ENCODE measurements around the gene GGNBP2.
"Not testable (repeated sequence)": the region's sequence is repeated elsewhere in the genome, so short reads cannot be mapped to it uniquely, and the experiment has no call there.

GGNBP2 gene

GRCh38 chr17:36605028-36605427 is 60.3 kb downstream of the GGNBP2 start:
- not testable (repeated sequence) for DNase-seq

- no peak for DNase-seq
Observed at GRCh38 chr17:36608280-36608679, 63.6 kb downstream of the GGNBP2 start.

GRCh38 chr17:36608794-36609497 is 64.2 kb downstream of the GGNBP2 start:
- DNase-seq = peak; percentile 19

GRCh38 chr17:36609498-36609862 is 64.8 kb downstream of the GGNBP2 start:
- no peak for DNase-seq

GRCh38 chr17:36610474-36610873 is 65.8 kb downstream of the GGNBP2 start:
- no peak for DNase-seq

DNA sequence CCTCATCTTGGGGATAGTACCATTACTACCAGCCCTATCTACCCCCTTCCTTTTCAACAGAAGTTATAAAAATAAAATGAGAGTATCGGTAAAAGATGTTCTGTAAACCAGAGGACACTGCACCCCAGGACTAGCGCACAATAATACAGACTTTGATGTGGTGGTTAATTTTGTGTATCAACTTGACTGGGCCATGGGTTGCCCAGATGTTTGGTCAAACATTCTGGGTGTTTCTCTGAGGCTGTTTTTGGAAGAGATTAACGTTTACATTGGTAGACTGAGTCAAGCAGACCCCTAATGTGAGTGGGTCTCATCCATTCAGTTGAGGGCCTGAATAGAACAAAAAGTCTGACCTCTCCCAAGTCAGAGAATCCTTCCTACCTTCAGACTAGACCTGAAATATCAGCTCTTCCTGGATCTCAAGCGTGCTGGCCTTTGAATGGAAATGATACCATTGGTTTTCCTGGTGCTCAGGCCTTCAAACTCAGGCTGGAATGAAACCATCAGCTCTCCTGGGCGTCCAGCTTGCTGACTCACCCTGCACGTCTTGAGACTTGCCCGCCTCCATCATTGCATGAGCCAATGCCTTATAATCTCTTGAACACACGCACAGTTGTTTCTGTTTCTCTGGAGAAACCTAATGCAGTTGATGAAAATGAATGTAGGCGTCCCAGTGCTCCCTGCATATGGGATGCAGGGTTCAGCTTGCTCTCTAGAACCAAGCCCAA is 66.8 kb downstream of the GGNBP2 start:
- DNase-seq = no peak

DNA sequence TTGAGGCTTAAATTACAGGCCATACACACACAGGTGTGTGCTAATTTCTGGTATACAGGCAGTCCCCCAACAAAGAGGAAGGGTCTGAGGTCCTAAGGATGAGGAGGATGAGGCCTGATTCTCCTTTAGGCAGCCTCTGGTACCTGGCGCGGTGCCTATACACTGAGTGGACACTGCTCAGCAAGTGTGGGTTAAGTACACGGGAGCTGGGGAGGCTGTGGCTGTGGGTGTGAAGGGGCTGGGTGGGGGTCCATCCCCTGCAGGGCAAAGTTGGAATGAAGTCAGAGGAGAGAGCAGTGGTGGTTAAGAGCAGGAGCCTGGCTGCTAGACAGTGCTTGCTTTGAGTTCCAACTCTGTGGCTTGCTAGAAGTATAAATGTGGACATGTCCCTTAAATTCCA is 67.6 kb downstream of the GGNBP2 start:
- no peak for DNase-seq

DNA sequence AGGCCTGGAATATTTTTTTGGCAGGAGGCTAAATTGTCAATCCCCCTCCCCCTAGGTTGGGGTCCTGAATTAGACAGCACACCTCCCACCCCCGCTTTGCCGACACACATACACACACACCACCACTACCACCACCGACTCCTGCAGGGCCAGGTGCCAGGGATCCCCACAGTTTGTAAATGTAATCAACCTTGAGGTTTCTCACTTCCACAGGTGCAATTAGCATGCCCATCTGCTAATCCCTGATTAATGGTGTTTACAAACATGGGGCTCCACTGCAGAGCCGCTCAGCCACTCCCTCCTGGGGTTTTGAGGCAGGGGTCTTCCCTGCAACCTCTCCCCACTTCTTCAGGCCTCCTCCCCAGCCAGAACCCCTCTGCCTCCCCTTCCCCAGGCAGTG is 68.4 kb downstream of the GGNBP2 start:
- DNase-seq = no peak

GRCh38 chr17:36614081-36614480 is 69.4 kb downstream of the GGNBP2 start:
- DNase-seq = no peak

DNA sequence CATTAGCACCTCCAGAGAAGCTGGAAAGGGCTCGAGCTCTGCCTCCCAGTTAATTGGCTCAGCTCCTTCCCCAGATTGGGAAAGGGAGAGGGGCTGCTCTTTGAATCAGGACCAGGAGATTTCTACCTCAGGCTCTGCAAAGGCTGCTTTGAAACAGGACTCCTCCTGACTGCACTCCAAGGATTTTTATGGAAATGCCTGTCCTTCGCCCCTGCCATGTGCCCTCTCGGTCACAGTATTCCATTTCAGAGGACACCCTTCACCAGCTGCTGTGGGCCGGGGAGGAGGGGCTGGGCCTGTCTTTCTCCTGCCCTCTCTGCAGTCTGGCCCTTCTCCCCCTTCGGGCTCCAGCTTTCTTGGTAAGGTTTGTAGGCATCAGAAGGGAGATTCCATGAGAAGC is 70.2 kb downstream of the GGNBP2 start:
- DNase-seq = no peak

- DNase-seq = no peak
Observed at GRCh38 chr17:36616061-36617029, 71.6 kb downstream of the GGNBP2 start.

DNA sequence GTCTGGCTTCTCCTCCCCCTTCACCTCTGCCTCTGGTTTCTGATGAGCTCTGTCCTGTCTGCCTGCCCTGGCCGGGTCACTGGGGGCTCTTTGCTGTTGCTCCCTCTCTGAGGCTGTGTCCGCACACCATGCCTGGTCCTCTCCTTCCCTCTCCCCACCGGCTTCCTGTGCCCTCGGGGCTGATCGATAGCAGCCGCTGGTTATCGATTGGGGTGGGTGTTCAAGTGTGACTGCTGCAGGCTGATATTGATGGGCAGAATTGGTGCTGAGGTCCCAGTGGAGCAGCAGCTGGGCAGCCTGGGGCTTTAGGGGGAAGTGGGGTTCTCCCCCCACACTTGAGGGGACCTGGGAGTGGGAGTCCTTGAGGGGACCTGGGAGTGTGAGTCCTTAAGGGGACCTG is 73.1 kb downstream of the GGNBP2 start:
- DNase-seq = no peak

DNA sequence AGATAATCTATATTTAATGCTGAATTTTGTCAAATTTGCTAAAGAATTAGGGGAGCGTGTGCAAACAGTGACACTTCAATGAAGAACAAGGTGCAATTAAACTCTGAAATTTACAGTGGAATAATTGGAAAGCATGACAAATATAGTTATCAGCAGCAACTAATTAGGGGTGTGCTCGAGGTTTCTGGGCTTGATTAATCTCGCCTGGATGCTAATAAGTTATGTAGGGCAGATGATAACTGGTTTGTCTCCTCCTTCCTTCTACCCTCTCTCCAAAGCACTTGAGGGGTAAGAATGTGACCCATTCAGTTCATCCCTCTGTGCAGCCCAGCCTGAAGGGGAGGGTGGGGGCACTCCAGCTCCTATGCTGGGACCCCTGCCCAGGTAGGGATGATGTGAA is 78.6 kb downstream of the GGNBP2 start:
- DNase-seq = no peak

DNA sequence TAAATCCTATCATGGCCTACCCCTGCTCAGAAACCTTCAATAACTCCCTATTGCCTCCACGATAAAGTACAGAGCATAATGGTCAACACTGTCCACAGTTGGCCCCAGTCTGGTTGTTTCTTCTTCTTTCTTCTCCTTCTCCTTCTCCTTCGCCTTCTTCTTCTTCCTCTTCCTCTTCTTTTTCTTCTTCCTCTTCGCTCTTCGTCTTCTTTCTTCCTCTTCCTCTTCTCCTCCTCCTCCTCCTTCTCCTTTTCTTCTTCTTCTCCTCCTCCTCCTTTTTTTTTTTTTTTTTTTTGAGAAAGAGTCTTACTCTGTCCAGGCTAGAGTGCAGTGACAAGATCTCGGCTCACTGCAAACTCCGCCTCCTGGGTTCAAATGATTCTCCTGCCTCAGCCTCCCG is 80.5 kb downstream of the GGNBP2 start:
- no peak for DNase-seq

DNA sequence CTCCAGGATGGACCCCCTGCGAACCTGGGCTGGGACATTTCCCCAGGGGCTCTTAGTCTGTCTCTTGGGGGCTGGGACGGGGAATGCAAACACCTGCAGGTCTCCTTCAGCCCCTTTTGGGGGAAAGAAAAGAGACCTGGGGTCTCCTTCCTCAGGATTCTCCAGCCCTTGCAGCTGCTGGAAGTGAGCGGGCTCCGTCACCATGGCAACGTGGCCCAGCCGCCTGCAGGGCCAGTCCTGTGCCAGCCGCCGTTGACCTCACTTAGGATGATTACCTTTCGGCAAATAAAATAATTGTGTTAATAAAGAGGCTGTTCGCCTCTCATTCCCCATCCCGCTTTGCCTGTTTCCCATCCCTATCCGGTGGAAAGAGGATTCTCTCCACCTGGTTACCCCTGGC is 82.4 kb downstream of the GGNBP2 start:
- DNase-seq = no peak

- no peak for DNase-seq
Observed at GRCh38 chr17:36628576-36628975, 83.9 kb downstream of the GGNBP2 start.

DNA sequence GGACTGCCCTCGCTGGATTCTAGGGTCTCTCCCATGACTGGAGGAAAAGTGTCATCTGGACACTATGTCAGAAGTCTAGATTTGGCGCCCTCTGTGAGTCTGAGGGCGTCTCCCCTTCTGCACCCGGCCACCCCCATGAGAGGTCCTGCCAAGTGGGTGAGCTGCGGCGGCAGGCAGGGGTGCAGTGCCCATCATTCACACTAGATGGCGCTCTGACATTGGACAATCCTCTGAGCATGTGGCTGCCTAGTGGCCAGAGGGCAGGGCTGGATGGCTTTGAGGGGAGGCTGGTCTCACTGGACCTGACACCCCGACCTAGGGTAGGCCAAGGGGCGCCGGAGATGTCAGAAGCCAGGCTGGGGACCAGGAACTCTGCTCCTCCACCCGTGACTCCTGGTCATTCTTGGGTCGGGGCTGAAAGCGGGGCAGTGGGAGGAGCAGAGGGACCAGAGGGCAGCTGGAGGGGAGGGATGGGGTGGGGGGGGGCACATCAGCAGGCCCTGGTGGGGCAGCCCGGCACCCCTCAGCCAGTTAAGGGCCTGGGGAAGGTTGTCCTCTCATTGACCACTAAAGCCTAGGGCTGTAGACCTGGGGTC is 84.6 kb downstream of the GGNBP2 start:
- peak; percentile 68 for DNase-seq

DNA sequence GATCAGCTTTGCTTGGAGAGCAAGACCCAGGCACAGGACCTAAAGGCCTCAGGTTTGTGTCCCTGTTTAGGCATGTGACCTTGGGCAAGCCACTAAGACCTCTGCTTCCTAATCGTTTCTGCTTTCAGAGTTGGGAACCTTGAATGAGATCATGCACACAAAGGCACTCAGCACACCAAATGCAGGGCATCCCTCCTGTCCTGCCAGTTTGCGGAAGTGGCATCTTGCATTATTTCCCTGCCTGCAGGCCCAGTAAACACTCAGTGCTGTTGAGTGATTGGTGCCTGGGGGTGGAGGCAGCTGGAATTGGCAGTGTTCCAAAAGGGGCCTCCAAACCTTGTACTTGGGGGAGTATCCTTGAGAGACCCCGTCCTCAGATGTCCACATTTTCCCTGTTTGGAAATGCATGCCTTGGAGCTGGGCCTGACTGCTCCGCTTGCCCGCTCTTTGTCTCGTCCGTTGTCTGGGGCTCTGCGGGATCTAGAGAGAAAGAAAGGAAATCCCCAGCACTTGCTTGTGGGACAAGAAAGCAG is 85.3 kb downstream of the GGNBP2 start:
- DNase-seq = no peak

DNA sequence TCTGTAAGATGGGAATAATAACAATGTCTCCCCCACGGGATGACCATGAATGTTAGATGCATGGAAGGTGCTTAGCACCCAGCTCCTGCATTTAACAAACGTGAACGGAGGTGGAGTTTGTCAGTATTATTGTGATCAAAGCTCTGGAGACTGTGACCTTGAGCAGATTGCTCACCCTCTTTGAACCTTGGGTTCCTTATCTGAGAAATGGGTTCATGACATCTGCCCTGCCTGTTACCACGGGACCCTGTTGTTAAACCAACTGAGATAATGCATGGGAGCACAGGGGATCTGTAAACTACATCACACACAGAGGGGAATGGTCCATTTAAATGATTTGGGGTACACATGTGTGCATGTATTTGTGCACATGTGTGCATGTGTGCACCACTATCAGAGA is 86.3 kb downstream of the GGNBP2 start:
- no peak for DNase-seq

DNA sequence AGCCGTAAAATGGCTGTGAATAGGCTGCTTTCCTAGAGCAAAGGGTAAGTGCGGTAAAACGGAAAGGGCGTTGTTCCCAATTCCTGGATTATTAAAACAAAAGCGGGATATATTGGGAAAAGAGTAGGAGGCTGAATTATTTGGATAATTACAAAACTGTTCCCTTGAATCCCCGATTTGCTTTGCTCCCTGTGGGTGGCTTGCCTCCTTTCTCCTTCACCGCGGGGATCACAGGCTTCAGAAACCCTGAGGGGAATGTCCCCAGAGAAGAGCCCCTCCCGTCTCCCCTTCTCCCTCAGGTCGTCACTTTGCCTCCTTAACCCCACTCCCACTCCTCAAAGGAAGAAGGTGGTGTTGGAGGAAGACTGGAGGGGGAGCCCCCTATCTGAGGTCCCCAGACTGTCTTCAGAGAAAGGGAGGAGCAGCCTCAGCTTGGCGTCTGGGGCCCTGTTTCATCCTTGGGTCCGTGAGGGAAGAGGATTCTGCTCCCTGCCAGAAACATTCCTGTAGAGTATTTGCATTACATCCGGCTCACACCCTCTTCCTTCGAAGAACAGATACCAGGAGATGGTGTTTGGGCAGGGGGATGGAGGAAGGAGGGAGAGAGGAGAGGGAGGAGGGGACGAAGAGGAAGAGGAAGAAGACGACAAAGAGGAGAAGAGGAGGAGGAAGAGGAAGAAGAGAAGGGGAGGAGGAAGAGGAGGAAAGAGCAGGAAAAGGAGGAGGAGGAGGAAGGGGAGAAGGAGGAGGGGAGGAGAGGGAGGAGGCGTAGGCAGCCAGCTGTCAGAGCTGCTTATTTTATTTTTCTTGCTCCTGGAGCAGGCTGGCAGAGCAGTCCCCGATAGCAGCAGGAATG is 88.4 kb downstream of the GGNBP2 start:
- DNase-seq = no peak

All from CD4-positive, alpha-beta T cell treated with Interferon gamma for 1 hour (primary cell).